HEK293 (cell line): ENCODE measurements around the gene TAF15.

Experiments
- CTCF ChIA-PET: fragments of 350-600 bp; formaldehyde crosslinking; extraction: SDS; loops from one replicate; lab custom pipeline; 2021; ENCODE audit warnings: antibody characterized with exemption; lab: Yijun Ruan, JAX
- POLR2A ChIA-PET: fragments of 300-600 bp; formaldehyde crosslinking; extraction: SDS; loops from one replicate; lab custom pipeline; 2020; ENCODE audit warnings: antibody characterized with exemption, inconsistent platforms; lab: Yijun Ruan, JAX
- H3K27ac ChIP-seq: fragments of 200-500 bp; sonication (Bioruptor generic); 2 replicates; pipeline ENCODE4 v1.5.1; 2014; ENCODE audit warnings: low read depth, low read length, control low read depth, inconsistent platforms; ENCODE audit errors: extremely low read depth
- H3K36me3 ChIP-seq, 2 experiments: fragments of 200-500 bp in 1 of 2; sonication (Bioruptor generic) in 1 of 2; 1 replicate in 1 of 2; 2 replicates in 1 of 2; pipeline ENCODE4 v1.5.1; 2014 to 2017; ENCODE audit warnings: inconsistent platforms in 2 of 2, low read length in 2 of 2; ENCODE audit not compliant: control insufficient read depth in 2 of 2, insufficient read depth in 1 of 2
- H3K4me1 ChIP-seq: fragments of 200-500 bp; sonication (Bioruptor generic); 2 replicates; pipeline ENCODE4 v1.5.1; 2014; ENCODE audit warnings: mild to moderate bottlenecking, low read length, inconsistent platforms; ENCODE audit not compliant: control insufficient read depth, insufficient read depth
- H3K4me3 ChIP-seq: 2 replicates; pipeline ENCODE4 v1.5.1; 2011; ENCODE audit warnings: low read depth, mild to moderate bottlenecking, control low read depth, low read length, moderate library complexity
- H3K9me3 ChIP-seq: fragments of 200-500 bp; sonication (Bioruptor generic); 2 replicates; pipeline ENCODE4 v1.5.1; 2014; ENCODE audit warnings: low read depth, low read length, inconsistent platforms; ENCODE audit not compliant: control insufficient read depth, insufficient read depth
- HOXD13 ChIP-seq: sonication (generic); formaldehyde crosslinking; IDR thresholded peaks from 2 replicates; pipeline ENCODE4 v1.8.0; 2022; ENCODE audit warnings: missing genetic modification reagents, borderline replicate concordance
- INSM2 ChIP-seq: fragments of 450-650 bp; formaldehyde crosslinking; IDR thresholded peaks from 2 replicates; pipeline ENCODE4 v1.5.1; 2016; ENCODE audit warnings: missing biosample characterization, missing genetic modification characterization
- KLF9 ChIP-seq: fragments of 450-650 bp; formaldehyde crosslinking; IDR thresholded peaks from 2 replicates; pipeline ENCODE4 v1.5.1; 2016; ENCODE audit warnings: missing biosample characterization, missing genetic modification characterization, low read depth
- RBAK ChIP-seq: fragments of 450-650 bp; formaldehyde crosslinking; IDR thresholded peaks from 2 replicates; pipeline ENCODE4 v1.5.1; 2016; ENCODE audit warnings: missing biosample characterization, missing genetic modification characterization
- SP2 ChIP-seq: fragments of 450-650 bp; formaldehyde crosslinking; IDR thresholded peaks from 2 replicates; pipeline ENCODE4 v1.5.1; 2016; ENCODE audit warnings: missing biosample characterization, missing genetic modification characterization
- ZNF155 ChIP-seq: fragments of 450-650 bp; formaldehyde crosslinking; IDR thresholded peaks from 2 replicates; pipeline ENCODE4 v1.5.1; 2016; ENCODE audit warnings: missing biosample characterization, missing genetic modification characterization
- ZNF16 ChIP-seq: fragments of 450-650 bp; formaldehyde crosslinking; IDR thresholded peaks from 2 replicates; pipeline ENCODE4 v1.5.1; 2016; ENCODE audit warnings: low read depth, missing biosample characterization, missing genetic modification characterization
- ZNF175 ChIP-seq: fragments of 450-650 bp; formaldehyde crosslinking; IDR thresholded peaks from 2 replicates; pipeline ENCODE4 v1.5.1; 2016; ENCODE audit warnings: missing biosample characterization, missing genetic modification characterization
- ZNF18 ChIP-seq: fragments of 450-650 bp; formaldehyde crosslinking; IDR thresholded peaks from 2 replicates; pipeline ENCODE4 v1.5.1; 2016; ENCODE audit warnings: missing biosample characterization, missing genetic modification characterization
- ZNF184 ChIP-seq: fragments of 450-650 bp; IDR thresholded peaks from 2 replicates; pipeline ENCODE4 v1.5.1; 2018; ENCODE audit warnings: missing biosample characterization, mild to moderate bottlenecking, missing genetic modification characterization
- ZNF202 ChIP-seq: fragments of 450-650 bp; formaldehyde crosslinking; IDR thresholded peaks from 2 replicates; pipeline ENCODE4 v1.5.1; 2016; ENCODE audit warnings: missing biosample characterization, missing genetic modification characterization, borderline replicate concordance
- ZNF26 ChIP-seq: fragments of 450-650 bp; formaldehyde crosslinking; IDR thresholded peaks from 2 replicates; pipeline ENCODE4 v1.5.1; 2016; ENCODE audit warnings: missing biosample characterization, missing genetic modification characterization
- ZNF335 ChIP-seq: fragments of 450-650 bp; formaldehyde crosslinking; conservative IDR thresholded peaks from 2 replicates; pipeline ENCODE4 v1.5.1; 2016; ENCODE audit warnings: missing biosample characterization, missing genetic modification characterization
- ZNF473 ChIP-seq: fragments of 450-650 bp; formaldehyde crosslinking; IDR thresholded peaks from 2 replicates; pipeline ENCODE4 v1.5.1; 2017; ENCODE audit warnings: missing biosample characterization, missing genetic modification characterization
- ZNF629 ChIP-seq: fragments of 450-650 bp; formaldehyde crosslinking; IDR thresholded peaks from 2 replicates; pipeline ENCODE4 v1.5.1; 2017; ENCODE audit warnings: missing biosample characterization, missing genetic modification characterization
- ZNF830 ChIP-seq: fragments of 450-650 bp; IDR thresholded peaks from 2 replicates; pipeline ENCODE4 v1.5.0; 2018; ENCODE audit warnings: missing biosample characterization, missing genetic modification characterization, low read depth, mild to moderate bottlenecking, moderate library complexity
- TF ChIP-seq, protein P1 (sequence below): fragments of 450-650 bp; formaldehyde crosslinking; conservative IDR thresholded peaks from 2 replicates; pipeline ENCODE4 v1.5.1; 2016; ENCODE audit warnings: low read depth, missing biosample characterization, missing genetic modification characterization

Gene TAF15

GRCh38 chr17:35846055-35846809 is 36.9 kb downstream of the TAF15 start:
- Histone ChIP-seq H3K4me1 (no peaks in the 10 kb centered on the region), H3K4me3 (no peak overlapping the region), H3K27ac (no peak overlapping the region), H3K36me3 (peaks cover 95 to 98% of the 10 kb centered on the region in 2 experiments), H3K9me3 (no peaks in the 10 kb centered on the region)
- TF ChIP-seq ZNF18 (tag by site-specific recombination) (no peak), INSM2 (tag by site-specific recombination) (no peak), KLF9 (tag by site-specific recombination) (no peak), ZNF473 (tag by site-specific recombination) (no peak), RBAK (no peak), ZNF629 (tag by site-specific recombination) (no peak), ZNF335 (no peak), ZNF16 (tag by site-specific recombination) (no peak), HOXD13 (CRISPR knock-in tag) (no peak), ZNF175 (tag by site-specific recombination) (no peak), SP2 (tag by site-specific recombination) (no peak), ZNF830 (tag by site-specific recombination) (no peak), ZNF155 (tag by site-specific recombination) (no peak), ZNF26 (tag by site-specific recombination) (no peak), ZNF184 (no peak), ZNF202 (no peak)
- TF ChIP-seq, protein P1, sequence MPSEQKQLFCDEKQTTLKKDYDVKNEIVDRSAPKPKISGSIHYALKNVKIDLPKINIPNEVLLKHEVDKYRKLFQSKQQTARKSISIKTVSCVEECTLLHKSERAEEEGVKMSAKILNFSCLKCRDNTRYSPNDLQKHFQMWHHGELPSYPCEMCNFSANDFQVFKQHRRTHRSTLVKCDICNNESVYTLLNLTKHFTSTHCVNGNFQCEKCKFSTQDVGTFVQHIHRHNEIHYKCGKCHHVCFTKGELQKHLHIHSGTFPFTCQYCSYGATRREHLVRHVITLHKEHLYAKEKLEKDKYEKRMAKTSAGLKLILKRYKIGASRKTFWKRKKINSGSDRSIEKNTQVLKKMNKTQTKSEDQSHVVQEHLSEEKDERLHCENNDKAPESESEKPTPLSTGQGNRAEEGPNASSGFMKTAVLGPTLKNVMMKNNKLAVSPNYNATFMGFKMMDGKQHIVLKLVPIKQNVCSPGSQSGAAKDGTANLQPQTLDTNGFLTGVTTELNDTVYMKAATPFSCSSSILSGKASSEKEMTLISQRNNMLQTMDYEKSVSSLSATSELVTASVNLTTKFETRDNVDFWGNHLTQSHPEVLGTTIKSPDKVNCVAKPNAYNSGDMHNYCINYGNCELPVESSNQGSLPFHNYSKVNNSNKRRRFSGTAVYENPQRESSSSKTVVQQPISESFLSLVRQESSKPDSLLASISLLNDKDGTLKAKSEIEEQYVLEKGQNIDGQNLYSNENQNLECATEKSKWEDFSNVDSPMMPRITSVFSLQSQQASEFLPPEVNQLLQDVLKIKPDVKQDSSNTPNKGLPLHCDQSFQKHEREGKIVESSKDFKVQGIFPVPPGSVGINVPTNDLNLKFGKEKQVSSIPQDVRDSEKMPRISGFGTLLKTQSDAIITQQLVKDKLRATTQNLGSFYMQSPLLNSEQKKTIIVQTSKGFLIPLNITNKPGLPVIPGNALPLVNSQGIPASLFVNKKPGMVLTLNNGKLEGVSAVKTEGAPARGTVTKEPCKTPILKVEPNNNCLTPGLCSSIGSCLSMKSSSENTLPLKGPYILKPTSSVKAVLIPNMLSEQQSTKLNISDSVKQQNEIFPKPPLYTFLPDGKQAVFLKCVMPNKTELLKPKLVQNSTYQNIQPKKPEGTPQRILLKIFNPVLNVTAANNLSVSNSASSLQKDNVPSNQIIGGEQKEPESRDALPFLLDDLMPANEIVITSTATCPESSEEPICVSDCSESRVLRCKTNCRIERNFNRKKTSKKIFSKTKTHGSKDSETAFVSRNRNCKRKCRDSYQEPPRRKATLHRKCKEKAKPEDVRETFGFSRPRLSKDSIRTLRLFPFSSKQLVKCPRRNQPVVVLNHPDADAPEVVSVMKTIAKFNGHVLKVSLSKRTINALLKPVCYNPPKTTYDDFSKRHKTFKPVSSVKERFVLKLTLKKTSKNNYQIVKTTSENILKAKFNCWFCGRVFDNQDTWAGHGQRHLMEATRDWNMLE (tag by site-specific recombination): no peak
- CTCF ChIA-PET: interaction anchor here (1.0 to 1.4 kb wide), 3 partner anchors 61 to 302 kb away, joined by 3 read pairs; no protein-coding TSS in a partner anchor
- POLR2A ChIA-PET: interaction anchor here (1.3 kb wide), 1 partner anchor 37 kb away, joined by 3 read pairs; the partner anchor contains the start of gene TAF15
